ENCODE measurements around the gene MYOC.
A peak's percentile ranks its signal among the peaks of the same experiment; 100 is the strongest.
"Not testable (repeated sequence)": the region's sequence is repeated elsewhere in the genome, so short reads cannot be mapped to it uniquely, and the experiment has no call there.

The MYOC gene

DNA sequence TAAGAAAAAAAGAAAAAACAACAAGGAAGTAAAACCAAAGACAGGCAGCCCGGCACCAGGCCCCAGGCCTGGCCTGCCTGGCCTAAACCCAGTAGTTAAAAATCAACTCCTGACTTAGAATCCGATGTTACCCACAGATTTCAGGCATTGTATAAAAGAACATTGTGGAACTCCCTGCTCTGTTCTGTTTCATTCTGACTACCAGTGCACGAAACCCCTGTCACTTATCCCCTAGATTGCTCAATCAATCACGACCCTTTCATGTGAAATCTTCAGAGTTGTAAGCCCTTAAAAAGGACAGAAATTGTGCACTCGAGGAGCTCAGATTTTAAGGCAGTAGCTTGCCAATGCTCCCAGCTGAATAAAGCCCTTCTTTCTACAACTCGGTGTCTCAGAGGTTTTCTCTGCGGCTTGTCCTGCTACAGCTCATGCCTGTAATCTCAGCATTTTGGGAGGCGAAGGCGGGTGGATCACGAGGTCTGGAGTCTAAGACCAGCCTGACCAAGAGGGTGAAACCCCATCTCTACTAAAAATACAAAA is 46.0 kb downstream of the MYOC start:
- DNase-seq (ENCODE audit: low read depth) = no peak

- not testable (repeated sequence) for DNase-seq (ENCODE audit: low read depth)
Measured at GRCh38 chr1:171603042-171603441, 49.4 kb downstream of the MYOC start.

DNA sequence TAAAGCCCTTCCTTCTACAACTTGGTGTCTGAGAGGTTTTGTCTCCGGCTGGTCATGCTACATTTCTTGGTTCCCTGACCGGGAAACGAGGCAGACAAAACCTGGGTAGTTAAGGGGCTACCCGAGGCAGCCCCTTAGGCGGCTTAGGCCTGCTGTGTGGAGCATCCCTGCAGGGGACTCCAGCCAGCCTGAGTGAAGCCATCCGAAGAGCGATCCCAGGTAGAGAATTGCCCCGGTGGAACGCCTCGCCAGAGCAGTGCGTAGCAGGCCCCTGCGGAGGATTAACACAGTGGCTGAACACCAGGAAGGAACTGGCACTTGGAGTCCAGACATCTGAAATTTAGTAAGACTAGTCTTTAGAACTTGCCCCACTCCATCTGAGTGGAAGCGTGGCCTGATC is 51.6 kb downstream of the MYOC start:
- no peak for DNase-seq (ENCODE audit: low read depth)

DNA sequence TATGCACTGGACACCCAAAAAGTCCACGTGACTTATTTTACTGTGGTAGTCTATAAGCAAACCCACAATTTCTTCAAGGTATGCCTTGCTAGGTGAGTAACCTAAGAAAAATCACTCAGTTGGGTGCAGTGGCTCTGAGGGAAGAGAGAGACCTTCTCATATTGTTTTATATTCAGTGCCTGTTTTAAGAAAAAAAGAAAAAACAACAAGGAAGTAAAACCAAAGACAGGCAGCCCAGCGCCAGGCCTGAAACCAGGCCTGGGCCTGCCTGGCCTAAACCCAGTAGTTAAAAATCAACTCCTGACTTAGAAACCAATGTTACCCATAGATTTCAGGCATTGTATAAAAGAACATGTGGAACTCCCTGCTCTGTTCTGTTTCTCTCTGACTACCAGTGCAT is 52.2 kb downstream of the MYOC start:
- not testable (repeated sequence) for DNase-seq (ENCODE audit: low read depth)

GRCh38 chr1:171597203-171597602 is 55.3 kb downstream of the MYOC start:
- DNase-seq (ENCODE audit: low read depth) = peak; percentile 27

DNA sequence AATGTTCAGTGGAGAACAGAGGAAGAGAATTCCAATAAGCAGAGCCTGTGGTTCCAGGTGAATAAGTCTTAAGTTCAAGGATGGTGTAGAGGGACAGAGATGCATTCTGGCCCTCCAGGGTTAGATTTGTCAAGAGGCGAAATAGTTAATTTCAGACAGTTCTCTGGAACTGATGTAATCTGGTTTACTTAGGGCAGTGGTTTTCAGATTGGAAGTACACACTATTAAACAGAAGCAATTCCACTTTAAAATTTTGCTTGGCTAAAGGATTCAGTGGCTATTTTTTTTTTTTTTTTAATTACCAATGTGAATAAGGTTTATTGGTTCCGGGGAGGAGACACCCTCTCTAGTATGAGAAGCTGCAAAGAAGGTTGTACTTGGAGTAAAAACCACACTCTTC is 55.8 kb downstream of the MYOC start:
- DNase-seq (ENCODE audit: low read depth) = no peak

- no peak for DNase-seq (ENCODE audit: low read depth)
Measured at GRCh38 chr1:171596119-171596518, 56.4 kb downstream of the MYOC start.

GRCh38 chr1:171595324-171595723 is 57.2 kb downstream of the MYOC start:
- DNase-seq (ENCODE audit: low read depth) = peak; percentile 30

DNA sequence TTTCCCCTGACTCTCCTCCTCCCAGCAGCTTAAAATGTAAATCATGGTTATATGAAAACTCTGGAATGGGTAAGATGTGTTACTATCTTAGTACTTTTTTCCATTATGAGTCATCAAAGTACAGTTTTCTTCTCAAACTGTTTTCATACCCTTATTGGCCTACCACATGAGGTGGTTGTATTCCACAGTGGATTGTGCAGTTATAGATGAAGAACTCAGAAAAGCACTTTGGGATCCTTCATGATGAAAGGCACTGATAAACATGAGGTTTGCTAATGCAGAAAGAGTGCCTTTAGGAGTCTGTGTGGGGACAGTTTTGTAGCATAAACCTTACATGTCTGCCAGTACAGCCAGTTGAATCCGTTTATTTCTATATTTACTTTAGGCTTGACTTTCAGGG is 62.5 kb downstream of the MYOC start:
- DNase-seq (ENCODE audit: low read depth) = peak; percentile 24

GRCh38 chr1:171588230-171588629 is 64.3 kb downstream of the MYOC start:
- DNase-seq (ENCODE audit: low read depth) = no peak

- DNase-seq (ENCODE audit: low read depth) = no peak
Measured at GRCh38 chr1:171585715-171586114, 66.8 kb downstream of the MYOC start.

All from amniotic epithelial cell (primary cell).